Neural progenitor cell (in vitro differentiated cells): Measurements from ENCODE around the gene TBC1D7. TPM values are rescaled to one million over a fixed set of nuclear protein-coding genes. Genes with fewer than 3 reads are reported as not detected.

Source experiments
- DNase-seq: peaks from one replicate; pipeline ENCODE4 v3.0.0-alpha.2; 2016; ENCODE audit warnings: low spot score
- H2AFZ ChIP-seq: fragments of 200-600 bp; sonication (generic); replicated peaks from 2 replicates; pipeline ENCODE4 v1.6.1; 2016; ENCODE audit warnings: antibody characterized with exemption
- H3F3A ChIP-seq: fragments of 200-600 bp; sonication (generic); 2 replicates; pipeline ENCODE4 v1.6.1; 2016; ENCODE audit warnings: antibody characterized with exemption, low read depth
- H3K27ac ChIP-seq: fragments of 200-600 bp; sonication (generic); 2 replicates; pipeline ENCODE4 v1.5.1; 2016; ENCODE audit warnings: mild to moderate bottlenecking
- H3K27me3 ChIP-seq: fragments of 200-600 bp; sonication (generic); 2 replicates; pipeline ENCODE4 v1.6.1; 2016; ENCODE audit warnings: mild to moderate bottlenecking, moderate library complexity
- H3K36me3 ChIP-seq: fragments of 200-600 bp; sonication (generic); 2 replicates; pipeline ENCODE4 v1.5.1; 2016
- H3K4me1 ChIP-seq: fragments of 200-600 bp; sonication (generic); 2 replicates; pipeline ENCODE4 v1.6.1; 2016; ENCODE audit warnings: mixed run types
- H3K4me2 ChIP-seq: fragments of 200-600 bp; sonication (generic); 2 replicates; pipeline ENCODE4 v1.6.1; 2016
- H3K4me3 ChIP-seq: fragments of 200-600 bp; sonication (generic); 2 replicates; pipeline ENCODE4 v1.5.1; 2016
- H3K79me2 ChIP-seq: fragments of 200-600 bp; sonication (generic); 2 replicates; pipeline ENCODE4 v1.6.1; 2016; ENCODE audit warnings: low read depth
- H3K9ac ChIP-seq: fragments of 200-600 bp; sonication (generic); 2 replicates; pipeline ENCODE4 v1.6.1; 2016
- H3K9me3 ChIP-seq: fragments of 200-600 bp; sonication (generic); 2 replicates; pipeline ENCODE4 v1.5.1; 2016; ENCODE audit warnings: low read depth
- H4K20me1 ChIP-seq: fragments of 200-600 bp; sonication (generic); 2 replicates; pipeline ENCODE4 v1.6.1; 2016; ENCODE audit warnings: low read depth
- H3K27ac Mint-ChIP-seq: 3 replicates; pipeline ENCODE4 v1.8.0; 2021; ENCODE audit warnings: mixed read lengths
- H3K27me3 Mint-ChIP-seq: 2 replicates; pipeline ENCODE4 v1.8.0; 2022; ENCODE audit warnings: low read depth, mild to moderate bottlenecking, inconsistent platforms, moderate library complexity, mixed read lengths; ENCODE audit not compliant: insufficient read depth
- H3K36me3 Mint-ChIP-seq: 3 replicates; pipeline ENCODE4 v1.8.0; 2021; ENCODE audit warnings: mixed read lengths
- H3K4me1 Mint-ChIP-seq: 3 replicates; pipeline ENCODE4 v1.8.0; 2021; ENCODE audit warnings: mixed read lengths
- H3K4me3 Mint-ChIP-seq: 3 replicates; pipeline ENCODE4 v1.8.0; 2021; ENCODE audit warnings: mild to moderate bottlenecking, moderate library complexity, mixed read lengths
- H3K9me3 Mint-ChIP-seq: 3 replicates; pipeline ENCODE4 v1.8.0; 2020; ENCODE audit warnings: mixed read lengths
- EZH2 ChIP-seq: fragments of 200-600 bp; sonication (generic); IDR thresholded peaks from 2 replicates; pipeline ENCODE4 v1.6.1; 2017; ENCODE audit warnings: antibody characterized with exemption, mild to moderate bottlenecking, moderate library complexity
- EZH2phosphoT487 ChIP-seq: fragments of 200-600 bp; sonication (generic); IDR thresholded peaks from 2 replicates; pipeline ENCODE4 v1.6.1; 2017; ENCODE audit warnings: antibody characterized with exemption
- total RNA-seq: library from RNA; depleted of rRNA; stranded (reverse); fragments of >200 nt; gene quantifications from 2 replicates; pipeline ENCODE4 v1.2.3, GENCODE V29; 2015; ENCODE audit warnings: low replicate concordance
- TF ChIP-seq, protein P1 (sequence below): fragments of 200-600 bp; sonication (generic); IDR thresholded peaks from 2 replicates; pipeline ENCODE4 v1.5.1; 2017; ENCODE audit warnings: antibody characterized with exemption, mild to moderate bottlenecking

The TBC1D7 gene
- total RNA-seq, 1 donor from 2014 or later = 54.9 TPM

DNA sequence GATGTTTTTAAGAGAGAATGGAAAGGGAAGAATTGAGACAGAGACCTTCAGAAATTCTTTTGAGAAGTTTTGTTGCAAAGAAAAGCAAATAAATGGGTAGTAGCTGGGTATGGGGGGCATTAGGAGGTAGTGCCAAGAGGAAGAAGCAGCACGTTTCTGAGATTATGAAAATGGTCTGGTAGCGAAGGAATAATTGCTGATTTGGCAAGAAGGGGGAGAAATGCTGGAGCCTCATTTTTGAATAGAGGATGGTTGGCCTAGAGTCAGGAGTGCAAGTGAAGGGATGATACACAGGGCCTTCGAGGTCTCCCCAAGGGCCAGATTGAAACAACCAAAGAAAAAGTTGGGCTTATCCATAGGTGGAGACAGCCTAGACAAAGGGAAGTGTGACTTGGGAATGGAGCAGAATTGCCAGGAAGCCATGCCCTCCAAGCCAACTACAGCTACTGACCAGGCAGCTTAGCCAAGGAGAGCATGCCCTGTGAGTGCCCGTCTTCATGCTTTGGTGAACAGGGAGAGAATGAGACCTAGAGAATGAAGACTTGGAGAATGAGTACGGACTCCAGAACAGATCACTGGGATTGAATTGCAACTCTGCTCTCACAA is 14.2 kb upstream of the TBC1D7 start:
- TF ChIP-seq, protein P1, sequence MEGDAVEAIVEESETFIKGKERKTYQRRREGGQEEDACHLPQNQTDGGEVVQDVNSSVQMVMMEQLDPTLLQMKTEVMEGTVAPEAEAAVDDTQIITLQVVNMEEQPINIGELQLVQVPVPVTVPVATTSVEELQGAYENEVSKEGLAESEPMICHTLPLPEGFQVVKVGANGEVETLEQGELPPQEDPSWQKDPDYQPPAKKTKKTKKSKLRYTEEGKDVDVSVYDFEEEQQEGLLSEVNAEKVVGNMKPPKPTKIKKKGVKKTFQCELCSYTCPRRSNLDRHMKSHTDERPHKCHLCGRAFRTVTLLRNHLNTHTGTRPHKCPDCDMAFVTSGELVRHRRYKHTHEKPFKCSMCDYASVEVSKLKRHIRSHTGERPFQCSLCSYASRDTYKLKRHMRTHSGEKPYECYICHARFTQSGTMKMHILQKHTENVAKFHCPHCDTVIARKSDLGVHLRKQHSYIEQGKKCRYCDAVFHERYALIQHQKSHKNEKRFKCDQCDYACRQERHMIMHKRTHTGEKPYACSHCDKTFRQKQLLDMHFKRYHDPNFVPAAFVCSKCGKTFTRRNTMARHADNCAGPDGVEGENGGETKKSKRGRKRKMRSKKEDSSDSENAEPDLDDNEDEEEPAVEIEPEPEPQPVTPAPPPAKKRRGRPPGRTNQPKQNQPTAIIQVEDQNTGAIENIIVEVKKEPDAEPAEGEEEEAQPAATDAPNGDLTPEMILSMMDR = no peak
- TF ChIP-seq EZH2phosphoT487 = no peak
- no peak for TF ChIP-seq EZH2

DNA sequence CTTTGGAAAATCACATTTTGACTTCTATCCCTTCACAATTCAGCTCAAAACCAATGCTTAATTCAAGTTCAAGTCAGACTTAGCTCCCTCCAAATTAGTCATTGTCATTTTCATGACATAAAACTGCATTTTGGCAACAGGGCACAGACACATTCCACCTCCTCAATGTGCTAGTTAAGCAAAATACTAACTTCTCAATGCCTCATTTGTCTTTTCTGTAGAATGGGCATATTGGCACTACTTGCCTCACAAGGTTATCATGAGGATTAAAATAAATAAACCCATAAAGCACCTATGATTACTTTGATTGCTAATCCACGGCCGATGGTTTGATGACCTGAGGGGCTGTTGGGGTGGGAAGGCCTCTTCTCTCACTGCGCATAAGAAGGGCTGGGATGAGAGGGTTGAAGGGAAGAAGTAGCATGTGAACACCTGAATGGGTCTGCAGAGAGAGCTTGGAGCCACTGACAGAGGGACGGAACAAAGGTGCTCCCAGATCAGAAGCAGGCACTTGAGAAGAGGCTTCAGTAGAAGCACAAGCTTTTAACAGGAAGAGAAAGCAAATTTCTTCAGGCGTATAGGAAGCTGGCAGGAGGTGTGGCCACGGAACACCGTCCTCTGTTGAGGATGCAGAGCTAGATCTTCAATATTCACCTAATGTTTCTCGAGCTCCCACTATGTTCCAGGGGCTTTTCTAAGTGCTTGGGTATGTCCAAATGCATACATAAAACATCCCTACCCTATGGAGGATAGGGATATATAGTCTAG is 11.7 kb upstream of the TBC1D7 start:
- Histone ChIP-seq H3K27ac (no peak overlapping the region), H3K9me3 (no peaks in the 10 kb centered on the region), H4K20me1 (no peaks in the 10 kb centered on the region), H3F3A (no peaks in the 10 kb centered on the region), H3K79me2 (no peaks in the 10 kb centered on the region), H2AFZ (no peak overlapping the region), H3K4me3 (no peak overlapping the region), H3K36me3 (no peaks in the 10 kb centered on the region), H3K27me3 (no peaks in the 10 kb centered on the region), H3K4me2 (no peak overlapping the region), H3K4me1 (no peaks in the 10 kb centered on the region), H3K9ac (no peak overlapping the region)
- DNase-seq = no peak
- peaks cover 12% of the 10 kb centered on the region for H3K27me3 Mint-ChIP-seq
- H3K4me1 Mint-ChIP-seq = peaks cover 11% of the 10 kb centered on the region
- TF ChIP-seq, protein P1 = no peak
- TF ChIP-seq EZH2phosphoT487 (no peak), EZH2 (no peak)
- no peak overlapping the region for H3K27ac Mint-ChIP-seq
- H3K36me3 Mint-ChIP-seq = no peaks in the 10 kb centered on the region
- H3K9me3 Mint-ChIP-seq = peaks cover 12% of the 10 kb centered on the region
- no peak overlapping the region for H3K4me3 Mint-ChIP-seq

More for the DNA sequence above, 14.2 kb upstream of the TBC1D7 start:
- no peak overlapping the region for H3K27ac ChIP-seq
- H3K27ac Mint-ChIP-seq = no peak overlapping the region
- H3K9me3 ChIP-seq = no peaks in the 10 kb centered on the region
- H3K79me2 ChIP-seq = no peaks in the 10 kb centered on the region
- no peak for DNase-seq
- peaks cover 2% of the 10 kb centered on the region for H3K4me1 ChIP-seq
- H3K4me2 ChIP-seq = no peak overlapping the region
- no peak overlapping the region for H2AFZ ChIP-seq
- no peaks in the 10 kb centered on the region for H3K36me3 Mint-ChIP-seq
- H3K27me3 Mint-ChIP-seq = peaks cover 10% of the 10 kb centered on the region
- no peaks in the 10 kb centered on the region for H4K20me1 ChIP-seq
- H3K9me3 Mint-ChIP-seq = peaks cover 12% of the 10 kb centered on the region
- no peaks in the 10 kb centered on the region for H3K36me3 ChIP-seq
- H3K27me3 ChIP-seq = no peaks in the 10 kb centered on the region
- no peaks in the 10 kb centered on the region for H3F3A ChIP-seq
- H3K4me3 Mint-ChIP-seq = no peak overlapping the region
- H3K4me1 Mint-ChIP-seq = peaks cover 7% of the 10 kb centered on the region
- H3K9ac ChIP-seq = no peak overlapping the region
- H3K4me3 ChIP-seq = no peak overlapping the region

DNA sequence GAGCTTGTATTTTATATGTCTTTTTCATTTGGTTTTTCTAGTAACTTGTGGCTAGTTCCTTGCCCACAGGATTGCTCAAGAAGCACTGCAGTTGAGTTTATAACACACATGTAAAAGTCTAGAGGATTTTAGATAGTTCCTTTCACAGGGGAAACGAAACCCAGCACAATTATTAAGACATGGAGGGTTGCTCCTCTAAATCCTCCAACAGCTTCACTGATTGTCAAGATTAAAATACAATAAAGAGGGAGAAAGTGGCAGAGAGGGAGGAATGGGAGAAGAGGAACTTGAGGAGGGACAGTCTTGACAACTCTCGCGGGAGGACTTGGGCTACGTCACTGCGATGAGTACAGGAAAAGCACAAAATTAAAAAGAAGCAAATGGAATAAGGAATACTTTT is 9.7 kb upstream of the TBC1D7 start:
- Mint-ChIP-seq H3K4me3 (no peak overlapping the region), H3K27me3 (peaks cover 9% of the 10 kb centered on the region), H3K9me3 (peaks cover 10% of the 10 kb centered on the region), H3K4me1 (peaks cover 11% of the 10 kb centered on the region), H3K27ac (no peak overlapping the region), H3K36me3 (no peaks in the 10 kb centered on the region)
- H3K27ac ChIP-seq = no peak overlapping the region
- DNase-seq = no peak
- no peaks in the 10 kb centered on the region for H3K9me3 ChIP-seq
- no peak overlapping the region for H3K4me3 ChIP-seq
- TF ChIP-seq EZH2 = no peak
- TF ChIP-seq, protein P1 = no peak
- TF ChIP-seq EZH2phosphoT487 = no peak
- no peak overlapping the region for H3K9ac ChIP-seq
- no peak overlapping the region for H3K4me2 ChIP-seq
- peak overlapping the region; percentile 34 for H2AFZ ChIP-seq
- no peaks in the 10 kb centered on the region for H3K27me3 ChIP-seq
- H3K36me3 ChIP-seq = no peaks in the 10 kb centered on the region
- H4K20me1 ChIP-seq = no peaks in the 10 kb centered on the region
- no peaks in the 10 kb centered on the region for H3K79me2 ChIP-seq
- no peaks in the 10 kb centered on the region for H3F3A ChIP-seq
- H3K4me1 ChIP-seq = no peaks in the 10 kb centered on the region
